NCI-H1105 treated with DMSO at 0.1 percent for 48 hours (cell line): ENCODE results near the gene NR5A1.

ENCODE experiments used
- DNase-seq: peaks from one replicate; lab custom pipeline; 2025; lab: John Stamatoyannopoulos, UW

NR5A1 gene

DNA sequence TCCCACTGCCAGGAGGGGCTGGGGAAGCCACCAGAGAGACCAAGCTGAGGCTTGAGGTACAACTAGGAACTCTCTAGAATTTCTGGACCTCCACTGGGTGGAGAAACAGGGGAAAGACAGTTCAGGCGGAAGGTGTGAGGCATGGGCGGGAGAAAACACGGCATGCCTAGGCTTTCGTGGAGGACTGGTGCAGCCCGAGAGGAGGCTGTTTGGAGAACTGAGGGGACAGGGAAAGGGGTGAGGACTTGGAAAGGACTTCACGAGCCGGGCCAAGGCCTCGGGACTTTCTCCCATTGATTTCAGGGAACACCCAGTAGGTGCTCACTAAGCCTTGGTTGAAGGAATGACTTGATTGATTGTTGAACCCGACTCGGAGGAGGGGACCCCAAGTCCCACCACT, 66.4 kb downstream of the NR5A1 start:
- no peak for DNase-seq

DNA sequence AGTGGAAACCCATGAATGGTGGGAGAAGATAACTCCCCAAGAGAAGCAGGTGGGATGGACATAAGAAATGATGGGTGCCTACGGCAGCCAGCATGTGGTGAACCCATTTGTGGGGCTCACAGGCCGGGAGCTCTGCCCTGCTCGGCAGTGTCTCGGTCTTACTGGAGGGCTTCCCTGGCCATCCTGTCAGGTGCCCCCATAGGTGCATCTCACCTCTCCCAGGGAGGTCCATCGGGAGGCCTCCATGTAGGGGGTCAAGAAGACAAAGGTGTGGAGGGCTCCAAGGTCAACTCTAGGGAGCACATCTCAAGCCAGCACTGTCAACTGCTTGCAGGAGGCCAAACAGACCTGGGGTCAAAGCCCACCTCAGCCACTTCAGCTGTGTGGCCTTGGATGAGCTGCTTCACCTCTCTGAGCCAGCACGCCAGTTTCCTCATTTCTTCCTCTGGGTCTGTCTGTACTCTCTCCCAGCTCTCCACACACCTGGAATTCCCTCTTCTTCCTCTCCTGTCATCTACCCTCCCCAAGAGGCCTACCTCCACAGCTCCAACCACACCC, 67.4 kb downstream of the NR5A1 start:
- no peak for DNase-seq

DNA sequence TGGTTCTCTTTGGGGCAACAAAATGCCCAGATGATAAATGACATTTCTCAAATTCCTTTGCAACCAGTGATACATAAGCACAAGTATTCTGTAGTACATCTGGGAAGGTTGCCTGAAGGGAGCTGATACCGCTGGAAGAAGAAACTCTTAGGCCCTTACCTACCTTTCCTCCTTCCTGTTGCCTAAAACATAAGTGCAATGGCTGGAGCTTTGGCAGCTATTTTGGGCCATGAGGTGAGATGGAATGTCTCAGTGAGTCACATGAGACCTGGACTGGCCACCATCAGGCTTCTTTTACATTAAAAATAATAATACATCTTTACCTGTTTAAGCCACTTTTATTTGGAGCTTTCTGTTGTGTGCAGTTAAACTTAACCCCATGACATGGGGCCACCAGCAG, 68.1 kb downstream of the NR5A1 start:
- no peak for DNase-seq

DNA sequence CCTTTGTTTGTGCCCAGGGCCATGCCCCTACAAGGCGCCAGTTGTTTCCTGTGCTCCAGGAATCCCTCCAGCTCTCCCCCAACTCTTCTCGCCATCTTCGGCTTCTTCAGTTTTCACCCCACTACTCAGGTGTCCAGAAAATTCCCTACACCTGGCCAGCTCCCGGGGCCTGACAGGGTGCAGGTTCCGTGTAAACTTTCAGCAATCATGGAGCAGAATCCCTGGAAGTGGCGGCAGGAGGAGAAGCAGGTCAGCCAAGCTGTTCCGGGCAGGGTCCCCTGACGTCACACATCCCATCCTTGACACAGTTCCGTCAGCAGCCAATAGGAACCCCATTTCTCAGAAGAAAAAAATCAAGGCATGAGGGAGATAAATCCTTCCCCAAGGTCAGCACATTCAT, 69.1 kb downstream of the NR5A1 start:
- no peak for DNase-seq

DNA sequence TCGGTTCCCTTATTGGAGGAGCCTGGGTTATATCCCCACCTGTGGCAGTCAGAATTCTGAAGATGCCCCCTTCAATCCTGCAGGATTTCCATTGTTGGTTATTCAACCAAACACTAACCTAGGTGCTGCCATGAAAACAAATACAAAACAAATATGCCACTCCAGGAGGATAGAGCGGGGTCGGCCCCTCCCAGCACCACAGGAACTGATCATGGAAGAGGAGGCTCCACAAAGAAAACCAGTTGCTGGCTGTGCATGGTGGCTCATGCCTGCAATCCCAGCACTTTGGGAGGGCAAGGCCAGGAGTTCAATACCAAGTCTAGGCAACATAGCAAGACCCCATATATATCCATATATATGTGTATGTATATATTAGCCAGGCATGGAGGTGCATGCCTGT, 70.1 kb downstream of the NR5A1 start:
- DNase-seq = no peak

DNA sequence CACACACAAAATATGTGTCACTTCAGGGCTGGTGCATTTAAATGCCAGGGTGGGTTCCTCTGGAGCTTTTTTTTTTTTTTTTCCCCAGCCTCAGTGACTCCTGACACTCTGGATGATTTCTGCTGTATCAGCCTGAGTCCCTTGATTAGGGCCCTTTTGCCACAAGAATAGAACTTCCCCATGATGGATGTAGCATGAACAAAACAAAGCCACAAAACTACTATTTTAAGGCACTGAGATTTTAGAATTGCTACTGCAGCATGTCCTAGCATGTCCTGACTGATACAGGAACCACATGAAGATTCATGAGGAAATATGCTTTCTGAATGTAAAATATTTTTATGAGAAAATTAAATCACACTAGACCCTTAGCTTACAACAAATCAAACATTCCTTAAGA, 70.9 kb downstream of the NR5A1 start:
- no peak for DNase-seq
